ENCODE measurements around the gene GRB14. TPM values are rescaled to one million over a fixed set of nuclear protein-coding genes. Genes with fewer than 3 reads are reported as not detected.
"Not testable (repeated sequence)": the region's sequence is repeated elsewhere in the genome, so short reads cannot be mapped to it uniquely, and the experiment has no call there.

GRB14 gene
- total RNA-seq, 1 donor from 2014 or later: 1.8 TPM

GRCh38 chr2:164551519-164551918 is 69.8 kb downstream of the GRB14 start:
- no peak overlapping the region for H3K4me3 ChIP-seq (ENCODE audit: low read depth, low read length)
- no peaks in the 10 kb centered on the region for H3K36me3 ChIP-seq (ENCODE audit: control insufficient read depth, insufficient read depth, low read length)
- FAIRE-seq (no peak), DNase-seq (ENCODE audit: low read depth) (no peak)
- TF ChIP-seq, protein P1, sequence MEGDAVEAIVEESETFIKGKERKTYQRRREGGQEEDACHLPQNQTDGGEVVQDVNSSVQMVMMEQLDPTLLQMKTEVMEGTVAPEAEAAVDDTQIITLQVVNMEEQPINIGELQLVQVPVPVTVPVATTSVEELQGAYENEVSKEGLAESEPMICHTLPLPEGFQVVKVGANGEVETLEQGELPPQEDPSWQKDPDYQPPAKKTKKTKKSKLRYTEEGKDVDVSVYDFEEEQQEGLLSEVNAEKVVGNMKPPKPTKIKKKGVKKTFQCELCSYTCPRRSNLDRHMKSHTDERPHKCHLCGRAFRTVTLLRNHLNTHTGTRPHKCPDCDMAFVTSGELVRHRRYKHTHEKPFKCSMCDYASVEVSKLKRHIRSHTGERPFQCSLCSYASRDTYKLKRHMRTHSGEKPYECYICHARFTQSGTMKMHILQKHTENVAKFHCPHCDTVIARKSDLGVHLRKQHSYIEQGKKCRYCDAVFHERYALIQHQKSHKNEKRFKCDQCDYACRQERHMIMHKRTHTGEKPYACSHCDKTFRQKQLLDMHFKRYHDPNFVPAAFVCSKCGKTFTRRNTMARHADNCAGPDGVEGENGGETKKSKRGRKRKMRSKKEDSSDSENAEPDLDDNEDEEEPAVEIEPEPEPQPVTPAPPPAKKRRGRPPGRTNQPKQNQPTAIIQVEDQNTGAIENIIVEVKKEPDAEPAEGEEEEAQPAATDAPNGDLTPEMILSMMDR (IDR thresholded peaks at IDR 0.05; ENCODE audit: insufficient read depth, low read length, severe bottlenecking): no peak
- no peaks in the 10 kb centered on the region for H3K27me3 ChIP-seq (ENCODE audit: control insufficient read depth, insufficient read depth, low read length)

- not testable (repeated sequence) for DNase-seq (ENCODE audit: low read depth); H3K4me3 ChIP-seq (ENCODE audit: low read depth, low read length); H3K36me3 ChIP-seq (ENCODE audit: control insufficient read depth, insufficient read depth, low read length); FAIRE-seq; H3K27me3 ChIP-seq (ENCODE audit: control insufficient read depth, insufficient read depth, low read length)
Measured at GRCh38 chr2:164549705-164550104, 71.6 kb downstream of the GRB14 start.

DNA sequence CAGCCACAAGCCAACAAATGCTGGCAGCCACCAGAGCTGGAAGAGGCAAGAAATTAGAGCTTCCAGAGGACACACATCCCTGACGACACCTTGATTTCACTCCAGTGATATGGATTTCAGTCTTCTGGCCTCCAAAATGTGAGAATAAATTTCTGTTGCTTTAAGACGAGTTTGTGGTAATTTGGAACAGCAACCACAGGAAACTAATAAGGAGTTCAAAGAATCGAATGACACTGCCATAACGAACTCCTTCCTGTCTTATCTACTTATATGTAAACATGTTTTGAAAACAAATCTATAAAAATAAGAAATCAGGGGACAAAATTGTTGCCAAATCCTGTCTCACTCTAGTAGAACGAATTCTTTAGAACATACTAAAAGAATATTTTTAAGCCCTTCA is 75.8 kb downstream of the GRB14 start:
- DNase-seq (ENCODE audit: low read depth): no peak
- FAIRE-seq: peak; percentile 7
- no peaks in the 10 kb centered on the region for H3K27me3 ChIP-seq (ENCODE audit: control insufficient read depth, insufficient read depth, low read length)
- TF ChIP-seq, protein P1 (IDR thresholded peaks at IDR 0.05; ENCODE audit: insufficient read depth, low read length, severe bottlenecking): no peak
- H3K4me3 ChIP-seq (ENCODE audit: low read depth, low read length): no peak overlapping the region
- H3K36me3 ChIP-seq (ENCODE audit: control insufficient read depth, insufficient read depth, low read length): no peaks in the 10 kb centered on the region

DNA sequence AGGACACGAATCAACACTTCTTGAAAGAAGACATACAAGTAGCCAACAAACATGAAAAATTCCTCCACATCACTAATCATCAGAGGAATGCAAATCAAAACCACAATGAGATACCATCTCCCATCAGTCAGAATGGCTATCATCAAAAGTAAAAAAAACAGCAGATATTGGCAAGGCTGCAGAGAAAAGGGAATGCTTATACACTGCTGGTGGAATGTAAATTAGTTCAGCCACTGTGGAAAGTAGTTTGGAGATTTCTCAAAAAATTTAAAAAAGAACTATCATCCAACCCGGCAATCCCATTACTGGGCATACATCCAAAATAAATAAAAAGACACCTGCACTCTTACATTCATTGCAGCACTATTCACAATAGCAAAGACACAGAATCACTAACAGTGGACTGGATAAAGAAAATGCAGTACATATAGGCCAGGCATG is 78.7 kb downstream of the GRB14 start:
- FAIRE-seq (no peak), DNase-seq (ENCODE audit: low read depth) (peak; percentile 47)
- no peaks in the 10 kb centered on the region for H3K36me3 ChIP-seq (ENCODE audit: control insufficient read depth, insufficient read depth, low read length)
- H3K27me3 ChIP-seq (ENCODE audit: control insufficient read depth, insufficient read depth, low read length): no peaks in the 10 kb centered on the region
- TF ChIP-seq, protein P1 (IDR thresholded peaks at IDR 0.05; ENCODE audit: insufficient read depth, low read length, severe bottlenecking): no peak
- H3K4me3 ChIP-seq (ENCODE audit: low read depth, low read length): no peak overlapping the region

DNA sequence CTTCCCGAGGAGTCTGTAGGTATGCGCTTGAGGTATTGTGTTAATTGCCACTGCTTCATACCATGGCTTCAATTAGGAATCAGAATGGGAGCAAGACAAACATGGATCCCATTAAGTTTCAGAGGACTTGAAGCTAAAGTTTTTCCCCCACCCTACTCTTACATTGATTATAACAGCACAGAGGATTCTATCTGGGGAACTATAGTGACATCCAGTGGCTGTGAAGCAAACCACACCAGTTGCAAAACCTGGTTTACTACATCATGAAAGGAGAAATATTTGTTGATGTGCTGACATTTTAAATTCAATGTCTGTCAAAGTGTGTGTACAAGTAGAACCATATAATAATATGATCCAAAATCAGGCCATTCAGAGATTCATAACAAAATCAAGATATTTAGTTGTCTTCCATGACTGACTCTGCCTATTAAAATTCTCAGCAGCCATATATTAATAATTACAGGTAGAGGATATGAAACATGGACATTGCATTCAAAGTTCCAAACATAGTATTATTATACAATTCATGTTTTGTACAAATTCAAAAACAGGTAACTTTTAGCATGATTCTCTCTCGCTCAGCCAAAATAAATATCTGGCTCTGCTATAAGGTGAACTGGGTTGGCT is 82.9 kb downstream of the GRB14 start:
- no peak for FAIRE-seq

DNA sequence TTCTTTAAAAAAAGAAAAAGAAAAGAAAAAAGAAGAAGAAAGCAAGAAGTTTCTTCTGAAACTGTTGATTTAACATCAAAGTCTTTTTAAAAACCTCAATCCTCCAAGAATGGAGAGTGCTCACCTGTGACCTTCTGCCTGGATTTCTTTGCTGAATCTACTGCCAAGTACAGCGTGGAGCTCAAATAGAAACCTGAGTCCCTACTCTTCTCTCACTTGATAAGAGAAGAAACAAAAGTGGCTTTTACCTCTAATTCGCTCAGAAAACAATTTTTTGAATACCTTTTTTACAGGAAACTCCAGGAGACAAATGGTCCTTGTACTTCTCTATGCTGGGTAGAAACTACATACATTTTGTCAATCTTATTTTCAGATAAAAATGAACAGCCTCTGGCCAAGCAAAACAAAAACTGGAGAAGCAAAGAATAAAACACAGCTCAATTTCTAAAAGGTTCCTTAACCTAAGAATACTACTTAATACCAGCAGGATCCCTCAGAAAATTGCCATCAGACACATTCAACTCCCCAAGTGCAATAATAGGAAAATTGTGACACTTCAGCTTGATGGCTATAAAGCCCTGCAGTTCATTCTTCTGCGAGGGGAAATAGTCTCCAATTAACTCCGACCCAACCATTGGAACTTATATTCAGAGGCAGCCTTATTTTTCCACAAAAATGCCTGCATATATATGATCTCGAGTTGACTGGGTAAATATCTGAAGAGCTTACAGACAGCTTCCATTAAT is 85.8 kb downstream of the GRB14 start:
- no peaks in the 10 kb centered on the region for H3K27me3 ChIP-seq (ENCODE audit: control insufficient read depth, insufficient read depth, low read length)
- FAIRE-seq (no peak), DNase-seq (ENCODE audit: low read depth) (no peak)
- TF ChIP-seq, protein P1 (IDR thresholded peaks at IDR 0.05; ENCODE audit: insufficient read depth, low read length, severe bottlenecking): no peak
- no peaks in the 10 kb centered on the region for H3K36me3 ChIP-seq (ENCODE audit: control insufficient read depth, insufficient read depth, low read length)
- no peak overlapping the region for H3K4me3 ChIP-seq (ENCODE audit: low read depth, low read length)

More for the DNA sequence above, 82.9 kb downstream of the GRB14 start:
- TF ChIP-seq, protein P1 (IDR thresholded peaks at IDR 0.05; ENCODE audit: insufficient read depth, low read length, severe bottlenecking): peak; percentile 60
- no peak overlapping the region for H3K4me3 ChIP-seq (ENCODE audit: low read depth, low read length)
- H3K36me3 ChIP-seq (ENCODE audit: control insufficient read depth, insufficient read depth, low read length): no peaks in the 10 kb centered on the region
- no peaks in the 10 kb centered on the region for H3K27me3 ChIP-seq (ENCODE audit: control insufficient read depth, insufficient read depth, low read length)
- DNase-seq (ENCODE audit: low read depth): peak; percentile 57
